ENCODE measurements around the gene PLIN5.
A peak's percentile ranks its signal among the peaks of the same experiment; 100 is the strongest.
"Not testable (repeated sequence)": the region's sequence is repeated elsewhere in the genome, so short reads cannot be mapped to it uniquely, and the experiment has no call there.

The PLIN5 gene

DNA sequence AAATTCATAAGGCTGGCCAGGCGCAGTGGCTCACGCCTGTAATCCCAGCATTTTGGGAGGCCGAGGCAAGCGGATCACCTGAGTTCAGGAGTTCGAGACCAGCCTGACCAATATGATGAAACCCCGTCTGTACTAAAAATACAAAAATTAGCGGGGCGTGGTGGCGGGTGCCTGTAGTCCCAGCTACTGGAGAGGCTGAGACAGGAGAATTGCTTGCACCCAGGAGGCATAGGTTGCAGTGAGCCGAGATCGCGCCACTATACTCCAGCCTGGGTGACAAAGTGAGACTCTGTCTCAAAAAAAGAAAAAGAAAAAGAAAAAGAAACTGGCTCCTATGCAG is 6.8 kb upstream of the PLIN5 start:
- DNase-seq, result not testable (repeated sequence)

DNA sequence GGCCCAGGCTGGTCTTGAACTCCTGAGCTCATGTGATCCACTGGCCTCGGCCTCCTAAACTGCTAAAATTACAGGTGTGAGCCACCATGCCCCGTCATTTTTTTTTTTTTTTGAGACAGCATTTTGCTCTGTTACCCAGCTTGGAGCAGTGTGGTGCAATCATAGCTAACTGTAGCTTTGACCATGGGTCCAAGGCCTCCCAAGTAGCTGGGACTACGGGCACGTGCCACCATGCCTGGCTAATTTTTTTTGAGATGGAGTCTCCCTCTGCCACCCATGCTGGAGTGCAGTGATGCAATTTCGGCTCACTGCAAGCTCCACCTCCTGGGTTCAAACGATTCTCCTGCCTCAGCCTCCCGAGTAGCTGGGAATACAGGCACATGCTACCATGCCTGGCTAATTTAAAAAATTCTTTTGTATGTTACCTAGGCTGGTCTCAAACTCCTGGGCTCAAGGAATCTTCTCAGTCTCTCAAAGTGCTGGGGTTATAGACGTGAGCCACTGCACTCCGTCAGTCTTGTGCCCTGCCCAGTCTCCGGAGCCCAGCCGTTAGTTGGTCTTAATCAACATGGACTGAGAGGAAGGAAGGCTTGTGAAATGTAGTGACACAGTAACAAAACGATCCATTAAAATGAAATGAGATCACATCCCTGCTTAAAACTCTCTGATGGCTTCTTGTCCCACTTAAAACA is 6.2 kb upstream of the PLIN5 start:
- no peak for DNase-seq

DNA sequence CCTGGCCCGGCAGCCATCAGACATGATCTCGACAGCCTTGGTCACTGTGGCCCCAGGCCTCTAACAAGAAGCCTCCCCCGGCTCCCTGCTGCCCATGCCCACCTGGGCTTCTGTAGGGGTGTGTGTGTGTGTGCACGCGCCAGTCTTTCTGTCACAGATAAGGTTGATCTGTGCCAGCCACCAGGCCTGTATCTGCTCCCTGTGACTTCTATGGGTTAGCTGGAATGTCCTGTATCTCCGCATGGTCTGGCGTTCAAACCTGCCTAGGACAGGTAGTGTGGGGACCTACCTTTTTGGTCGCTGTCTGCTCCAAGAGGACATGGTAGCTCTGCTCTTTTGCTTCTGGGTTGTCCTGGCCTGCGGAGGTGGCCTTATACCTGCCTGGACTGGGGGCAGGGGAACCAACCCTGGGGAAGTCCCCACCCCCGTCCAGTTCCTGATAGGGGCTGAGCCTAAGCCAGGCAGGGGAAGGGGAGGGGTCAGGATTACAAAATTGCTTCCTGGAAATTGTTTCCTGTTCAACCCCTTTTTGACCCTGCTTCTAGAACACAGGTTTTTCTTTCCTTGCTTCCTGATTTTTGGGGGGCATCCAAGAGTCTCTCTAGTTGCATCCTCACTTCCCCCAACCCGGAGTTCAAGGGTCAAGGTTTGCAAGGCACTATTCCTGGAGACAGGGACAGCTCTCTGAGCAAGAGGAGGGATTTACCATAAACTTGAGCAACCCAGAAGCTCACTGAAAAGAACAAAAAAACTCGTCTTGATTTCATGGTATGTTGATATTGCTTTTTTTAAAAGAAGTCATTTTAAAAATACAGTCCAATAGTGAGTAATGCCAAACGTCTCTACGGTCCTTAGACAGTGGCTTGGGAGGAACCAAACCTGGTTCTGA is 4.9 kb upstream of the PLIN5 start, which contains the start of gene LRG1:
Gene LRG1 (minus strand): TSS at position 344 of the 889 bp plus-strand sequence. CDS start 23 bp downstream, at position 321.
- DNase-seq, result no peak

DNA sequence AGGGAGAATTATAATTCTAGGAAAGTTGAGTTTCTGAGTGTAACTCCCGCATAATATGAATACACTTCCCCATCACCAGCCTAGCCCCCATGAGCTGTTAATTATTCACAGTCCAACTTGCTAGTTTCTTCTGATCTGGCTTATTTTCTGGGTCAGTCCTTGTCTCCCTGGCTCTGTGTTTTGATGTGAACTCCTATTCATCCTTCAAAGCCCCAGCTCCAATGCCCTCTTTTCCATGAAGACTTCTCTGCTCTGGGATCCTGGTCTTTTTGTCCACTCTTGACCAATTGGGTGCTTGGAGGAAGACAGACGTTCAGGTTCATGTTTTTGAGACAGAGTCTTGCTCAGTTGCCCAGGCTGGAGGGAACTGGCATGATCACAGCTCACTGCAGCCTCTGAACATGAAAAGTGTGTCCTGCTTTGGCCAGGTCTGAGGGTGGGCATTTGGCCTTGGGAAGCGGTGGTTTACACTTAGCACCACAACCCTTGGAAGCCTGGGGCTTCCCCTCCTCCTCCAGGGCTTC is 4.2 kb upstream of the PLIN5 start:
- no peak for DNase-seq

DNA sequence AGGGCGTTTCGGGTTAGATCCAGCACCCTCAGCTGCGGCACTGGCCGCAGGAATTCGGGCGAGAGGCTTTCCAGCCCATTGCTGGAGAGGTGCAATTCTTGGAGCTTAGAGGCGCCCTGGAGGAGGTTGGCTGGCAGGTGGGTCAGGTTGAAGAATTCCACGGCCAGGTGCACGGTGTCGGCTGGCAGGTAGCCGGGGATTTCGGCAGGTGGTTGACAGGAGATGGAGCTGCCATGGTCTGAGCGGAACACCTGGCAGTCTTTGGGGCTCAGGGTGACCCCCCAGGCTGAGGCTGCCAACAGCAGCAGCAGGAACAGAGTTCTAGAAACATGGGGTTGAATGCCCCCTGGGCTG is 3.6 kb upstream of the PLIN5 start:
- DNase-seq, result no peak

DNA sequence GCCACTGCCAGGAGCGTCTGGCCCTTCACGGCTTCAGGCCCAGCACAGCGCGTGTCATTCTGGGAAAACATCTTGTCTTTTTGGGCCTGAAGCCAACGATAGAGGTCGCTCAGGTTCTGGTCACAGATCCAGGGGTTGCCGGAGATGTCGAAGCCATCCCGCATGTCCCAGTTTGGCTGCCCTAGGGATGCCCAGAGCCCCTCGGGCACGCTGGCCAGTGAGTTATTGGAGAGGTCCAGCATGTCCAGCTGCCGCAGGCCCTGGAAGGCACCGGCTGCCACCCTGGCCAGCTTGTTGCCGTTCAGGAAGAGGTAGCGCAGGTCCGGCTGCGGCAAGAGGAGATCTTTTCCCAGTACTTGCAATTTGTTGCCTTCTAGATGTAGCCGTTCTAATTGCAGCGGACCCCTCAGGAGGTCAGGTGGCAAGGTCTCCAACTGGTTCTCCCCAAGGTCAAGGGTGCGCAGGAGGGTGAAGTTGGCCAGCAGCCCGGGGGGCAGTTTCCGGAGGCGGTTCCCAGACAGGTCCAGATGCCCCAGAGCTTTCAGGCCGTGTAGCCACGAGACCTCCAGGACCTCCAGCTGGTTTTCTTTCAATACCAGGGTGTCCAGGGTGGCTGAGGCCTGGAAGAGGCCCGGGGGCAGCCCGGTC is 3.1 kb upstream of the PLIN5 start:
- no peak for DNase-seq

DNA sequence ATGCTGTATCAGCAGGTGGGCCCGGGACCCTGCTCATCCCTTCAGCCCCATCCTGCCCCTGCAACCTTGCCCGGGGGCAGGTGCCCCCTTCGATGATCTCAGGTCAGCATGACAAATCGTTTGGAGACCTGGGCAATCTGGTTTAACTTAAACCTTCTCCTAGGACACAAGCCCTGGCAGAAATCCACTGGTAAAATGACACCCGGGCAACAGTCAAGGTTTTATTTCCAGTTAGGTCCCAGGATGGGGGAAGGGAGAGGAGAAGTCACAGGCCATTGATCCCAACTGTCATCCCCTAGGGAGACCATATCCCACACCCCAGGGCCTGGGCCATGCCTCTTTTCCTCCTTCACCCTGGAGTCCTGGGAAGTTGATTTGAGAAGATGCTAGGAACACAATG is 1.8 kb upstream of the PLIN5 start:
- no peak for DNase-seq

DNA sequence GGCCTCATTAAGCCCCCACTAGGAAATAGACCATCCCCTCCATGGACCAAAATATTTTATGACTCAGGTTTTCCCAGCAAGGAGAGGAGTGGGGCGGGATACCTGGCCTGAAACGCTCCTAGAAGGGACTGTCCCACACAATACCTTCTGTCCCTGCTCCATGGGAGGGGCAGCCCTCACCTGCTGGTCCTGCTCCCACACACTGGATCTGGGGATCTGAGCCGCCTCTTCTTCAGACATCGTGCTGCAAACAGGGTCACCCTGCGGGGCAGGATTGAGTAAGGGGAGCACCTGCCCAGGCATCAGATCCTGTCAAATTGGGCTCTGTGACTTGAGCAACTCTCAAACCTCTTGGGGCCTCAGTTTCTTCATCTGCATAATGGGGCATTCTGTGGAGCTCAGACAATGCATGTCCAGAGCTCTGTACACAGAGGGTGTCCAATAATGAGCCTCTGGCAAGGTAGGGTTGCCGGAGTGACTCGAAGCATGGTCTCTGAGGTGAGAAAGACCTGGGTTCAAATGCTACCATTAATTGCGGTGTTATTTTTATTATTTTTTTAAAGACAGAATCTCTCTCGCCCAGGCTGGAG is 1.1 kb downstream of the PLIN5 start:
- no peak for DNase-seq

DNA sequence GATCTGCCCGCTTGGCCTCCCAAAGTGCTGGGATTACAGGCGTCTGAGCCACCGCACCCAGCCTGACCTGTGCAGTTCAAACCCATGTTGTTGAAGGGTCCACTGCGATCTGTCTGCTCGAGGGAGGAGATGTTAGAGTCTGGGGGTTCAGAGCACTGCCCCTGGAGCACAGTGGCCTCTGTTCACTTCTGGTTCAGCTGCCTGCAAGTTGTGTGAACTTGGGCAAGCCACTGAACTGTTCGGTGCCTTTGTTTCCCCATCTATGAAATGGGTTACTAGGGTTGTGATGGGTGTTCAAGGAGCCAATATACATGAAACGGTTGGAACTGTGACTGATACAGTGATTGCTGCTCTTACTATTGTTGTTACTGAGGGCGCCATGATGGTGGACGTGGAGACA is 1.7 kb downstream of the PLIN5 start:
- DNase-seq, result no peak

DNA sequence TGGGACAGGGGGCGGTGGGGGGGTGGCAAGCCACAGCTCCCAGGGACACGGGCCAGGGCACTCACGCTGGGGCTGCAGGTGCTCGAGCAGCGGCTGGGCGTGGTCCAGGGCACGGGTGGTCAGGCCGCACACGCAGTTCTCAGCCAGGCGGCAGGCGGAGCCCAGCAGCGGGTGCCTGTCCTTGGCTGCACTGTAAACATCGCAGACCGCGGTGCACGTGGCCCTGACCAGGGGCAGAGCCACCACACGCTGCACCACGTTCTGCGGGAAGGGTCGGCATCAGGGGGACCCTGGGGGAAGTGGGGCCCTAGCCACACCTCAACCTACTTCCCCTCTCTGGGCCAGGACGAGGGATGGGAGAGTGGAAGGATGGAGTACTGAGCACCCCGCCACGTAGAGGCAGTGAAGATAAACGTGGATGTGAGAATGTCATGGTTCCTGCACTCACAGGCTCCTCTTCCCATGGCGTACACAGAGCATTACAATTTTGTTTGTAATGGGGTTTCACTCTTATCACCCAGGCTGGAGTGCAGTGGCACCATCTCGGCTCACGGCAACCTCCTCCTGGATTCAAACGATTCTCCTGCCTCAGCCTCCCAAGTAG is 3.4 kb downstream of the PLIN5 start:
- no peak for DNase-seq

DNA sequence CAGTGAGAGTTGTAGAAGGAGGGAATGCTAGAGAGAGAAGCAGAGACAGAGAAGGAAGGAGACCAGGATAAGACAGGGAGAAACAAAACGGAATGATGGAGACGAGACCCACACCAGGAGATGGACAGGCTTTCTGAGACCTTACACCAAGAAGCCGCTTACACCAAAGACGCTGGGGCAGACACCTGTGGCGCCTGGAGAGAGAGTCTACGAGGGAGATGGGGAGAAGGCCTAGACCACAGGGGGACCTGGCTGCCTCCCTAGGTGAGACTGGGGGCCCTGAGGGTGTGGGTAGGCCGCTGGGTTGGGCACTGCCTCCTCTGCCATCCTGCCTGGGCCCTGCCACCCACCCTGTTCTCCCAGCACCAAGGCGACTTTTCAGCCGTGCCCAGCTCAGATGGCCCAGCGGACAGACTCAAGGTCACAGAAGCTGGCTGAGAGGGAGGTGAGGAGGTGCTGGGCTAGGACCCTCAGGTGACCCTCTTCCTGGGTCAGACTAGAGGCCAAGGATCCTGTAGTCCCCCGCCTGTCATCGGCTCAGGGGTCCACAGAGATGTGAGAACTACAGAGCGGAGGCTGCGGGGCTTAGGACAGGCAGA is 5.0 kb downstream of the PLIN5 start:
- no peak for DNase-seq

DNA sequence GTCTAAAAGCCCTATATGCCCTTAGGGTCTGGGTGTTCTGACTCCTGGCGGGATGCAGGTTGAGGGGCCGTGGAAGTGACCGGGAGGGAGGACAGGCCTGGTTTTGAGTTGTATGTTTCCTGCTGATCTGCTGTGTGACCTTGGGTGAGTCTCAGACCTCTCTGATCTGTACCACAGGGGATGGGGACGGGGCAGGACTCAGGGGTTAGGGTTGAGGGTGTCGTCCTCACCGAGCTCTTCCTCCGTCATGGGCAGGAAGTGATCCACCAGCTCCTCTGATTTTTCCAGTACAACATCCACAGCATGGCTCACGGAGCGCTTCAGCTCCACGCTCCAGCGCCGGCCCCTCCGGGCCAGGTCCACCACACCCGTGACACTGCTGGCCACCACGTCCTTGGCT is 6.2 kb downstream of the PLIN5 start:
- DNase-seq, result no peak

DNA sequence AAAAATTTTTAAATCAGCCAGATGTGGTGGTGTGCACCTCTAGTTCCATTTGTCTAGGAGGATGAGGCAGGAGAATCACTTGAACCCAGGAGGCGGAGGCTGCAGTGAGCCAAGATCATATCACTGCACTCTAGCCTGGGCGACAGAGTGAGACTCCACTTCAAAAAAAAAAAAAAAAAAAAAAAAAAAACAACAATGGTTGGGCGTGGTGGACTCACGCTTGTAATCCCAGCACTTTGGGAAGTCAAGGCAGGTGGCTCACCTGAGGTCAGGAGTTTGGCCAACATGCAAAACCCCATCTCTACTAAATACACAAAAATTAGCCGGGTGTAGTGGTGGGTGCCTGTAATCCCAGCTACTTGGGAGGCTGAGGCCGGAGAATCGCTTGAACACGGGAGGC is 7.6 kb downstream of the PLIN5 start:
- DNase-seq, result not testable (repeated sequence)

DNA sequence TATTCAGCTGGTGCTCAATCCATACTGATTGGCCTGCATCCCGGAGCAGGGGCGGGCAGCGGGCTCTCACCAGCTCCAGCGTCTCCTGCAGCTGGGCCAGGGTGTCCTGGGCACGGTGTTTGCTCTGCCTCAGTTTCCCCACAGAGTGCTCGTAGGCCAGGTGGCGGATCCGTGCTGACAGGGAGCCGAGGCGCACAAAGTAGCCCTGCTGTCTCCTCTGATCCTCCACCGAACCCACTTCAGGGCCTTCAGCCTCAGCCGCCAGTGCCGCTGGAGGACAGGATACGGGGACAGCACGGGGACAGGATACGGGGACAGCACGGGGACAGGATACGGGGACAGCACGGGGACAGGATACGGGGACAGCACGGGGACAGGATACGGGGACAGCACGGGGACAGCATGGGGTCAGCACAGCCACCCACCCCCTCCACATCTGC is 9.4 kb downstream of the PLIN5 start:
- DNase-seq, result no peak

DNA sequence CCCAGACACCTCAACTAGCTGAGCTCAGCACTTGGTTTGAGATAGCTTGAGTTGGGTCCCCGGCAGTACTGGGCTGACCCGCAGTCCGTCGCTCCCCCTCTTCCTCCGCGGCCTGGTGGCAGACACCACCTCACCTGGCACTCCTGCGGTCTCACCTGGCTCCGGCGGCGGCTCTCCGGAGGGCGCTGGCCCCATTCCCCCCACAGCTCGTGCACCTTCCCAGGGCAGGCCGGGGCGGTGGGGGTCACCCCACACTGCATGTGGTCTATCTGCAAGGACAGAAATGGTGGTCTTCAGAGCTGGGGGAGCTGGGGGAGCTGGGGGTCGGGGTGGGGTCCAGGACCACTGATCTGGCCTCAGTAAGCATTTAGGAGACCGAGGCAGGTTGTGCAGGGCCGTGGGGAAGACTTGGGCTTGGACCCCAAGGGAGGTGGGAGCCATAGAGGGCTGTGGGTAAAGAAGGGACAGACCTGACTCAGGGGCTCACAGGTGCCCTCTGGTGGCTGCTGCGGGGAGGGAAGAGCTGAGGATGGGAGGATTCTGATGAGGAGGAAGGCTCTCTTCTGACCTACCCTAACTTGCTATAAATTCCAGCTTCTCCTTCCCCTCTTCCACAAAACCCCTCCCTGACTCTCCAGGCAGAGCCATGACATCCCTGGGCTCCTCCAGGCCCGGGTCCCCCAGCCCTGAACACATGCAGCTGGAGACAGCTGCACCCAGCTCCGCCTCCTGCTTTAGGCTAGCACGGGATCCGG is 10.0 kb downstream of the PLIN5 start:
- DNase-seq, result peak; percentile 46

DNA sequence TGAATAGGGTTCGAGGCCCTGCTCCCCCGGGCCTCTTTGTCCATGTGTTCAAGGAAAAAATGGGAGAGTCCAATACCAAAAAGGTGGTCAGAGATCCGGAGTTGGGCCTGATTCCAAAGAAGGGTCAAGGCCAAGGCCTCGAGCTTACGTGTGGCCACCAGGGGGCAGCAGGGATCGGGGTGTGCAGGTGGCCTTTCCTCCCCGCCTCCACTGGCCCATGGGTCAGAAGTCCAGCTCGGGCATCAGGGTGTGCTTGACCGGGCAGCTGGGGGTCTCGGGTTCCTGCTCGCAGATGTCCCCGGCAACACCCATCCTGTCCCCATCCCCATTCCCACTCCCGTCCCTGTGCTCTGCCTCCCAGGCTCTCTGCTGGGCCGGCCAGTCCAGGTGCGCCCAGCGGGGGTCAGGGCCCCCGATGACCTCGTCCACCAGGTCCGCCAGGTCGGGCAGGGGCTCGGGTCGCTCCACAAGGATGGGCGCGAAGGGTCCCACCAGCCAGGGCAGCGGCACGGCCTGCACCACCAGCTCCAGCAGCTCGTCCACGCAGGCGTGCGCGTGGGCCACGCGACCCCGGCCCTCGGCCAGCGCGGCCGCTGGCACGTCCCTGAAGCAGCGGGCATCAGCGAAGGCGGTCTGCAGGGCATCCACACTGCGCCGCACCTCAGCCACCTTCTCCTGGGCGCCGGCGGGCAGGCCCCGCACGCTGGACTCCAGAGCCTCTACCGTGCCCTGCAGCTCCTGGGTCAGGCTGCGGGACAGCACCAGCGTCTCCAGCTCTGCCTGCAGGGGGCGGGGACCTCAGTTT is 11.5 kb downstream of the PLIN5 start:
- DNase-seq, result peak; percentile 48

DNA sequence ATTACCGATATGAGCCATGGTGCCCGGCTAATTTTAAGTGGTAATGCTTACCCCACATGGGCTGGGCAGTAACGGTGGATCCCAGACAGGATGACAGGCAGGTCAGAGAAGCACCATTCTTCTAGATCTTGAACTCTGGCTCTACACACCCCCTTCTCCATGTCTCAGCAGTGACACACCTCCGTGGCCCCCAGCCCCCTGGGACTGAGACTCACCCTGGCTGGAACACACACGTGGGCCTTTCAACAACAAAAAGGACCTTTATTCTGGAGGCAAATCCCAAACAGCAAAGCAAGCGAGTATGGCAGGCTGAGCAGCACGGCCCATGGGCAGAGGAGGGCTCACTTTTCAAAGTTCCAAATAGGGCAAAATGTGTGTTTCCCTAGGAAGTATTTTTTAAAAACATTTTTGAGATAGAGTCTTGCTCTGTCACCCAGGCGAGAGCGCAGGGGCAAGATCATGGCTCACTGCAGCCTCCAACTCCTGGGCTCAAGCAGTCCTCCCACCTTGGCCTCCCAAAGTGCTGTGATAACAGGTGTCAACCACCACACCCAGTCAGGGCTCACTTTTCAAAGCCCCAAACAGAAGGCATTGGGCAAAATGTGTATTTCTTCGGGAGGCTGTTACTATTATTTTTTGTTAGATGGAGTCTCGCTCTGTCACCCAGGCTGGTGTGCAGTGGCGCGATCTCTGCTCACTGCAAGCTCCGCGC is 12.6 kb downstream of the PLIN5 start:
- no peak for DNase-seq

DNA sequence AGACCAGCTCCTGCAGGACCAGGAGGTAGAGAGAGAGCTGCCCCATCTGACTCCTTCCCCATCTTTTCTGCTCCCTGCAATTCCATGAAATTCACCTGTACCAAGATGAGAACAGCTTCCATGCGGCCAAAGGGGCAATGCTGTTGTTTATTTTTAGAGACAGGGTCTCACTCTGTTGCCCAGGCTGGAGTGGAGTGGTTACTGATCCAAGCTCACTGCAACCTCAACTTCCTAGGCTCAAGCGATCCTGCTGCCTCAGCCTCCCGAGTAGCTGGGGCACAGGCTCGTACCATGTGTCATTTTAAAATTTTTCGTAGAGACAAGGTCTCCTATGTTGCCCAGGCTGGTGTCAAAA is 13.2 kb downstream of the PLIN5 start:
- DNase-seq, result no peak

DNA sequence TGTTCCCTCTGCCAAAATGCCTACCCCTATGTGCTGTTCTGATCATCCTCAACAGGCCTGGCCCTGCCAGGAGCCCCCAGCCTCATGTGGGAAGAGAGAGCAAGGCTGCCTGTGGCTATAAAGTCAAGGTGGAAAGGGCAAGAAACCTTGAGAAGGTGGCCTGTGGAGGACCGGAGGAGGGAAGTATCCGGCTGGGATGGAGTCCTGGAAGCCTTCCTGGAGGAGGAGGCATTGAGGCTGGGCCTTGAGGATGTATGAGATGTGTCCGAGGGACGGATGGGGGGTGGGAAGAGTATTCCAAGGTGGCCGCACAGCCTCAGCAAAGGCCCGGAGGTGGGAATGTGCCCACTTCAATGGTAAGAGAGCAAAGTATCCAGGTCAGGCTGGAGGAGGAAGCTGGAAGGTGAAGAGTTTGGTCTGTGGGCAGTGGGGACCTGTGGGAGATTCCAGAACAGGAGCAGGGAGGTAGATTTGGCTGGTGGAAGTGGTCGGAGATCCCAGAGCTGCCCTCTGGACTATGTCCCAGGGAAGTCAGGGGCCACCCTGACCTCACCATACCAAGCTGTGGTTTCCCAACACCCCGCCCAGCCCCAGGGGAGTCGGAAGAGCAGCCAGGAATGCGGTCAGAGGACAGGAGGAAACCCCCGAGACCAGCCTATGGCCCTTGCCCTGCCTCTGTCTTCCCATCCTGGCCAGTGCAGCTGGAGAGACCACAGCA is 13.7 kb downstream of the PLIN5 start:
- peak; percentile 46 for DNase-seq

Measured in EL (cell line).